SH-SY5Y (cell line): ENCODE data around the gene LPAR3.
A peak's percentile ranks its signal among the peaks of the same experiment; 100 is the strongest.

Experiments used
- GATA2 ChIP-seq: IDR thresholded peaks from 2 replicates; pipeline ENCODE4 v1.6.1; 2011; ENCODE audit warnings: mild to moderate bottlenecking, low read depth, low read length
- GATA3 ChIP-seq: IDR thresholded peaks from 2 replicates; pipeline ENCODE4 v1.6.1; 2011; ENCODE audit warnings: low read depth, mild to moderate bottlenecking, low read length, moderate library complexity

The LPAR3 gene

GRCh38 chr1:84847253-84848250 is 45.5 kb downstream of the LPAR3 start:
- TF ChIP-seq GATA3 (peak; percentile 95), GATA2 (peak; percentile 99)

- TF ChIP-seq GATA3 (no peak), GATA2 (no peak)
These were observed 46.6 kb downstream of the LPAR3 start for GRCh38 chr1:84846387-84846786.

GRCh38 chr1:84845357-84845756 is 47.6 kb downstream of the LPAR3 start:
- no peak for TF ChIP-seq GATA2
- no peak for TF ChIP-seq GATA3

GRCh38 chr1:84844094-84844493 is 48.9 kb downstream of the LPAR3 start:
- TF ChIP-seq GATA2 (peak; percentile 59; the same call in 1 of the 2 replicates), GATA3 (0 out of 2 replicates have a peak, but pooled peaks have one; percentile 32)

- TF ChIP-seq GATA2, result no peak
- no peak for TF ChIP-seq GATA3
These were observed 50.2 kb downstream of the LPAR3 start for GRCh38 chr1:84842748-84843231.

GRCh38 chr1:84841971-84842370 is 51.0 kb downstream of the LPAR3 start:
- no peak for TF ChIP-seq GATA2

GRCh38 chr1:84840346-84840745 is 52.7 kb downstream of the LPAR3 start:
- no peak for TF ChIP-seq GATA2
- TF ChIP-seq GATA3, result no peak

- no peak for TF ChIP-seq GATA3
- TF ChIP-seq GATA2, result no peak
These were observed 53.5 kb downstream of the LPAR3 start for GRCh38 chr1:84839544-84839943.

GRCh38 chr1:84836145-84836544 is 56.9 kb downstream of the LPAR3 start:
- TF ChIP-seq GATA2 (no peak), GATA3 (no peak)

- TF ChIP-seq GATA3, result no peak
- no peak for TF ChIP-seq GATA2
These were observed 57.8 kb downstream of the LPAR3 start for GRCh38 chr1:84835169-84835568.

- TF ChIP-seq GATA2, result no peak
- TF ChIP-seq GATA3, result no peak
These were observed 58.5 kb downstream of the LPAR3 start for GRCh38 chr1:84834419-84835064.

- TF ChIP-seq GATA2, result no peak
- no peak for TF ChIP-seq GATA3
These were observed 59.8 kb downstream of the LPAR3 start for GRCh38 chr1:84833194-84833593.

- TF ChIP-seq GATA2, result no peak
- no peak for TF ChIP-seq GATA3
These were observed 62.9 kb downstream of the LPAR3 start for GRCh38 chr1:84830136-84830535.

- TF ChIP-seq GATA2 (peak; percentile 87), GATA3 (peak; percentile 76)
These were observed 65.0 kb downstream of the LPAR3 start for GRCh38 chr1:84827976-84828375.
